ENCODE results near the gene FGD4. TPM values are rescaled to one million over a fixed set of nuclear protein-coding genes. Genes with fewer than 3 reads are reported as not detected.

The FGD4 gene
- total RNA-seq, 4 donors from 2014 or later = 32.5 to 51.4 (median 38.8) TPM

DNA sequence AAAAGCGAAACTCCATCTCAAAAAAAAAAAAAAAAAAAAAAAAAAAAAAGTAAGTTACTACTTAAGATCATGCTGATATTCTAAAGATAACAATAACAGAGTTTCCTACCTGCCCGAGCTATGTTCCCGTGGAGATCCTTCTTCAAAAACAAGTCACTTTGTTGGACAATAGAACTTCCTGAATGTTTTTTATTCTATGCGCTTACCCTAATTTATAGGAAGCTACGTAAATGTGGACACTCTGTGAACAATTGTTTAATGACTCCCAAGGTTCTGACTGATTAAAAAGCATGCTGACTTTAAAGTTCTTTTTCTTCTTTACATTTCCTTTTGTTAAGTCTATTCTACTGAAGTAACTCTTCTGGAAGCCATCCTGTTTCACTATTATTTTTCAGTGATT, 52.5 kb downstream of the FGD4 start:
- H3K4me3 ChIP-seq (replicated peaks in 1 of 3) = no peak overlapping the region
- H3K27ac ChIP-seq = no peak overlapping the region
- TF ChIP-seq, protein P1, sequence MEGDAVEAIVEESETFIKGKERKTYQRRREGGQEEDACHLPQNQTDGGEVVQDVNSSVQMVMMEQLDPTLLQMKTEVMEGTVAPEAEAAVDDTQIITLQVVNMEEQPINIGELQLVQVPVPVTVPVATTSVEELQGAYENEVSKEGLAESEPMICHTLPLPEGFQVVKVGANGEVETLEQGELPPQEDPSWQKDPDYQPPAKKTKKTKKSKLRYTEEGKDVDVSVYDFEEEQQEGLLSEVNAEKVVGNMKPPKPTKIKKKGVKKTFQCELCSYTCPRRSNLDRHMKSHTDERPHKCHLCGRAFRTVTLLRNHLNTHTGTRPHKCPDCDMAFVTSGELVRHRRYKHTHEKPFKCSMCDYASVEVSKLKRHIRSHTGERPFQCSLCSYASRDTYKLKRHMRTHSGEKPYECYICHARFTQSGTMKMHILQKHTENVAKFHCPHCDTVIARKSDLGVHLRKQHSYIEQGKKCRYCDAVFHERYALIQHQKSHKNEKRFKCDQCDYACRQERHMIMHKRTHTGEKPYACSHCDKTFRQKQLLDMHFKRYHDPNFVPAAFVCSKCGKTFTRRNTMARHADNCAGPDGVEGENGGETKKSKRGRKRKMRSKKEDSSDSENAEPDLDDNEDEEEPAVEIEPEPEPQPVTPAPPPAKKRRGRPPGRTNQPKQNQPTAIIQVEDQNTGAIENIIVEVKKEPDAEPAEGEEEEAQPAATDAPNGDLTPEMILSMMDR (IDR thresholded peaks at IDR 0.05) = no peak
- no peak for TF ChIP-seq POLR2A (IDR thresholded peaks at IDR 0.05)
- H3K4me1 ChIP-seq = peaks cover 0 to 12% of the 10 kb centered on the region in 2 donors
- H3K27me3 ChIP-seq = no peaks in the 10 kb centered on the region
- no peak for DNase-seq
- intact Hi-C loops (cut with DNase I) = no loop called here
- 58 to 70% methylated on average over 5 of the region's 5 CpGs for WGBS, 2 donors
- H3K9me3 ChIP-seq = no peaks in the 10 kb centered on the region
- H3K36me3 ChIP-seq = no peaks in the 10 kb centered on the region

GRCh38 chr12:32454075-32454474, 54.7 kb downstream of the FGD4 start:
- Histone ChIP-seq H3K4me3 (replicated peaks in 1 of 3) (no peak overlapping the region), H3K27ac (no peak overlapping the region), H3K36me3 (no peaks in the 10 kb centered on the region), H3K4me1 (peaks cover 0 to 12% of the 10 kb centered on the region in 2 donors), H3K27me3 (no peaks in the 10 kb centered on the region), H3K9me3 (no peaks in the 10 kb centered on the region)
- TF ChIP-seq, protein P1 (IDR thresholded peaks at IDR 0.05) = no peak
- TF ChIP-seq POLR2A (IDR thresholded peaks at IDR 0.05) = no peak
- intact Hi-C loops (cut with DNase I) = no loop called here
- DNase-seq = no peak
- 67 to 79% methylated on average over 3 of the region's 3 CpGs for WGBS, 2 donors

- H3K9me3 ChIP-seq = no peaks in the 10 kb centered on the region
- DNase-seq = no peak
- TF ChIP-seq, protein P1 (IDR thresholded peaks at IDR 0.05) = no peak
- no peak for TF ChIP-seq POLR2A (IDR thresholded peaks at IDR 0.05)
- H3K4me3 ChIP-seq (replicated peaks in 1 of 3) = no peak overlapping the region
- no peaks in the 10 kb centered on the region for H3K27me3 ChIP-seq
- intact Hi-C loops (cut with DNase I) = loop anchor here (5.0 kb wide), 1 partner anchor 202 kb away; no protein-coding TSS in a partner anchor
- peaks cover 0 to 12% of the 10 kb centered on the region in 2 donors for H3K4me1 ChIP-seq
- H3K27ac ChIP-seq = no peak overlapping the region
- no peaks in the 10 kb centered on the region for H3K36me3 ChIP-seq
- 2 to 3% methylated on average over 1 of the region's 1 CpG for WGBS, 2 donors
Observed at GRCh38 chr12:32454866-32455265, 55.5 kb downstream of the FGD4 start.

DNA sequence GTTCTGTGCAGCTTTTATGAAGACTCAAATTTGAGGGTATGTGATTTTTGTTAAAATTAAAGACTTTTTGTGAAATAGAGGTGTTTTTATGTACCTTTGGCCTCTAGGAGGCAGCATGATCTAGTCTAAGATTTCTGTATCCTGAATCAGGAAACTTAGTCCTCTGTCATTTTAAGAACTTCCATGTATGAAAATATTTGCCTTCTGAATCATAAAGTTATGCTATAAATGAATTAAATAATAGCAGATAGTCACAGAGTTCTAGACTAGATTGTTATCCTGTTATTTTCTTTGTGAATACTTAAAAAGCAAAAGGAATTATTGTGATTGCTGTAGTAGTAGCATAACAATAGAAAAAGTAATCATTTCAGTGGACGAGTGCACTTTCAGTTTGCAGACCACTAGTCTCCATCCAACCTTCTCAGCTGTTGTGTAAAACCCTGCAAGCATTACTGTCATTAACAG, 56.3 kb downstream of the FGD4 start:
- no peaks in the 10 kb centered on the region for H3K27me3 ChIP-seq
- TF ChIP-seq, protein P1 (IDR thresholded peaks at IDR 0.05) = peak in 5 of 6 experiments; percentile 18 to 79 (median 55)
- no peak for TF ChIP-seq POLR2A (IDR thresholded peaks at IDR 0.05)
- H3K4me3 ChIP-seq (replicated peaks in 1 of 3) = peak overlapping the region in 1 of 3 donors; percentile 4
- peaks cover 0 to 12% of the 10 kb centered on the region in 2 donors for H3K4me1 ChIP-seq
- peak overlapping the region; percentile 21 to 57 (median 51) for H3K27ac ChIP-seq
- no peak for DNase-seq
- H3K36me3 ChIP-seq = no peaks in the 10 kb centered on the region
- intact Hi-C loops (cut with DNase I) = loop anchor here (5.0 kb wide), 1 partner anchor 202 kb away; no protein-coding TSS in a partner anchor
- WGBS, 2 donors = 2 to 10% methylated on average over 1 of the region's 1 CpG
- H3K9me3 ChIP-seq = no peaks in the 10 kb centered on the region

GRCh38 chr12:32457251-32458025, 58.1 kb downstream of the FGD4 start:
- Histone ChIP-seq H3K27me3 (no peaks in the 10 kb centered on the region), H3K4me3 (replicated peaks in 1 of 3) (no peak overlapping the region), H3K36me3 (no peaks in the 10 kb centered on the region), H3K4me1 (peaks cover 0 to 12% of the 10 kb centered on the region in 2 donors), H3K27ac (peak overlapping the region in 1 of 3 donors; percentile 51), H3K9me3 (no peaks in the 10 kb centered on the region)
- TF ChIP-seq, protein P1 (IDR thresholded peaks at IDR 0.05) = no peak
- TF ChIP-seq POLR2A (IDR thresholded peaks at IDR 0.05) = no peak
- 55 to 69% methylated on average over 1 of the region's 1 CpG for WGBS, 2 donors
- intact Hi-C loops (cut with DNase I) = loop anchor here (5.0 kb wide), 1 partner anchor 200 kb away; no protein-coding TSS in a partner anchor
- DNase-seq = no peak
